SK-N-MC (cell line): ENCODE results near the gene C2CD3.
"Not testable (repeated sequence)": the region's sequence is repeated elsewhere in the genome, so short reads cannot be mapped to it uniquely, and the experiment has no call there.

Experiments
- EZH2 ChIP-seq: fragments of 200-600 bp; sonication (generic); IDR thresholded peaks from one replicate; pipeline ENCODE4 v1.6.1; 2017; ENCODE audit warnings: antibody characterized with exemption
- POLR2AphosphoS5 ChIP-seq: IDR thresholded peaks from 2 replicates; pipeline ENCODE4 v1.6.1; 2012; ENCODE audit warnings: mild to moderate bottlenecking, low read depth, low read length, borderline replicate concordance

GRCh38 chr11:74139919-74140431, 30.8 kb downstream of the C2CD3 start:
- not testable (repeated sequence) for TF ChIP-seq EZH2, POLR2AphosphoS5
